Prostate gland (tissue), 2 donors: ENCODE measurements around the gene TSPAN32.

Experiments used
- CTCF ChIP-seq, 4 experiments: fragments of 200-600 bp in 2 of 4; fragments of 450-650 bp in 2 of 4; sonication (generic) in 2 of 4; IDR thresholded peaks; 1 replicate in 3 of 4; 2 replicates in 1 of 4; pipeline ENCODE4 v1.5.1; 2016 to 2019; ENCODE audit warnings: antibody characterized with exemption in 4 of 4, mild to moderate bottlenecking in 2 of 4, moderate library complexity in 2 of 4
- POLR2A ChIP-seq: fragments of 450-650 bp; IDR thresholded peaks from one replicate; pipeline ENCODE4 v1.6.1; 2016; ENCODE audit warnings: antibody characterized with exemption, mild to moderate bottlenecking

- TF ChIP-seq CTCF (IDR thresholded peaks at IDR 0.05) (no peak), POLR2A (no peak)
Measured at GRCh38 chr11:2267851-2268728, 33.7 kb upstream of the TSPAN32 start.
